ENCODE measurements around the gene STIP1.

The STIP1 gene
- total RNA-seq, result 114 to 128 reads per million in 2 donors

DNA sequence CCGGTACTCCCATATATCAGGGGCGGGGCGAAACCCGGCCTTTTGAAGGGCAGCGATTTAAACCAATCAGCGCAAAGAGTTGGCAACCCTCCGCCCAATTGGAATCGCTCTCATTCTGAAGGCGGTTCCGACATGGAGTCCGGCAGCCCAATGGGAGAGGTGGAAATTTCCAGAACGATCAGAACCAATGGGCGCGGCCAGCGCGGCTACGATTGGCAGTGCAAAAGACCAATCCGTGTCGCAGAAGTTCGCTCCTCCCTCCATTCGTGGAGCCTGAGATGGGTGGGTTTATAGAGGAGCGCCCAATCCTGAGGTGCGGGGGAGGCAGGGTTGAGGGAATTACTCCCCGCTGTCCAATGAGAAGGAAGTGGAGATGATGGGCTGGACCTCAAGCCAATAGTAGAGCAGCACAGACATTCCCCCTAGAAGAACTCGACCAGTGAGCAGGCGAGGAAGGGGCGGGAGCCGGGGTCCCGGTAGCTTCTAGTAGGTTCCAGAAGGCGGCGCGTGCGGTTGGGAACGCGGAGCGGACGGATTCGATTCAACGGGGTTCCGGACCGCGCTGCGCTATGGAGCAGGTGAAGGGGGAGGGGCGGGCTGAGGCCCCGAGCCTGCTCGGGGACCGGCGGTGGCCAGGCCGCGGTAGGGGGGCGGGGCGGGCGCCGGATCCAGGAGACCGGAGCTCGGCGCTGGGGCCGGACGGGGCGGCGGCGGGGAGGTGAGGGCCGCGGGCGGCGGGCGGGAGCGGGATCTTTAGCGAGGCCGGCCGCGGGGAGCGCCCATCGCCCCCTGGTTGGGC lies at the start of gene STIP1:
TSS of gene STIP1 (plus strand) at position 479 of the 799 bp plus-strand sequence. CDS start at position 570, 91 bp downstream.
- DNase-seq, result peak; percentile 91

DNA sequence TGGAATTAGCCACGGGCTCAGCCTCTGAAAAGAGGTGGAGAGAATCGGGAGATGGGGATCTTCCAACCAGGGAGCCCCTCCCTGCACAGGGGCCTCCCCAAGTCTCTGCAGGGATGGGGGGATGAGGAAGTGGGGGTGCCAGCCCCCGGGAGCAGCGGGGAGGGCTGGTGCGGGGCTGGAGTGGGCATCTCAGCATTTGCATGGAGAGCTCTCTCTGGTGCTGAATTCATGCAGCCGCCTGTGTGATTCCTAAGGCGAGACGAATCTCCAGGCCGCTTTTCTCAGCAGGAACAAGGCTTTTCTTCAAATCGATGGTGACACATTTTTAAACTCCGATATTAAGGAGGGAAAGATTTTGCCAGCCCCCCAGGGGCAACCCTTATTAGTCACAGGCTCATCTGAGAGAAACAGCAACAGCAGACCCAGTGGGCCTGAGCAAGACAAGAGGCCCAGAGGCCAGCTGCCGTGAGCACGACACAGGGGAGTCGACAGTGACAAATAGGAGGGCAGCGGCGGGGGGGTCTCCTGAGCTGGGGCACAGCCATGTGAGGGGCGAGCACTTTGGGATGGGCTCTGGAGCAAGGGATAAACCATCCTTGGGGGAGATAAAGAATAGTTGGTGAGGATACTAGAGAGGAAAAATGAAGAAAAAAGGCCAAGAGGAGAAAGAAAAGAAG lies 49.1 kb upstream of the STIP1 start:
- no peak for DNase-seq

DNA sequence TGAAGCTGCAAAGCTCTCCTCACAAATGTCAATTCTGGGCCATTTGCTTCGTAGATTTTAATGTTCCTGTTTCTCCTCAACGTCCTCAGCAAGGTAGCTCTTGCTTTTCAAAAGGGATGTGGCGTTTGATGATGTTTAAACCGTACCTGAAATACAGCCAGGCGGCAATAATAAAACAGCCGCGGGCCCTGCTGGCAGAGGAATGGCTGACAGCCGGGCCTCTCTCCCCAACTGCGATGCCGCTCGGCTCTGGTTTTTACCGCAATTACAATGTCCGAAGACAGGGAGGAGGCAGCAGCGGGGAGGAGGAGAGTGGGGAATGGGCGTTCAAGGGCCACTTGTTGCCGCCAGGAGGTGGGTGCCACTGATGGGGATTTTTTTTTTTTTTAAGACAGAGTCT lies 47.6 kb upstream of the STIP1 start:
- no peak for DNase-seq

DNA sequence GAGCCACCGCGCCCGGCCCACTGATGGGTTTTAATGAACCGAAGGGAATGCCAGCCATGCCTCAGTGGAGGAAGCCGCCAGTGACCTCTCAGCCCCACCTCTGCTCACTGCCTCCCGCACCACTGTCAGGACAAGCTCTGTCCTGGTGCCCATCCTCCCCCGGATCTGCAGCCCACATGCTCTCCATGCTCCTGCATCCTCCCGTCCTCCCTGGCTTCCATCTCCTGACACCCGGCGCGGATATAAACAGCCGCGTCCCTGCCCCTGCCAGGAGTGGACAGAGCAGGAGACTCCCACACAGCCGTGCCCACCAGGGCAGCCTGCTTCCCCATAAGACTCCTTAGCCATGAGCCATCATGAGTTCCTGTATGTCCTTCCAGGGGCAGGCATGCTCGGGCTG lies 46.9 kb upstream of the STIP1 start:
- no peak for DNase-seq

DNA sequence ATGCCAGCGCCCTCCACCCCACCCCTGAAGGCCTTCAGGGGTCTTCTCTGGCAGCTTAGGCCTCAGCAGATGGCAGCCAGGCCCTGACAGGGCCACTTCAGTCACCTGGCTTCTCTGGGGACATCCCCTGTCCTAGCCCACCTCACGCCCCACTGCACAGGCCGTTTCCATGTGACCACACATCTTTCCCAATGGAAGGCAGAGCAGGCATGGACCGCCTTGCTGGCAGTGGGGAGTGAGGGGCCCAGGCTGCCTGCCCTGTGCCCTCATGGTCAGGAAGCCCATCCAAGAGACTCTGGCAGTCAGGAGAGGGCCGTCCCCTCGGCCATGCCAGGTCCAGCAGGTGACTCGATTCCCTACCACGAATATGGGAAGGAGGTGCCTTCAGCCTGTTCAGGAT lies 45.9 kb upstream of the STIP1 start:
- DNase-seq, result no peak

DNA sequence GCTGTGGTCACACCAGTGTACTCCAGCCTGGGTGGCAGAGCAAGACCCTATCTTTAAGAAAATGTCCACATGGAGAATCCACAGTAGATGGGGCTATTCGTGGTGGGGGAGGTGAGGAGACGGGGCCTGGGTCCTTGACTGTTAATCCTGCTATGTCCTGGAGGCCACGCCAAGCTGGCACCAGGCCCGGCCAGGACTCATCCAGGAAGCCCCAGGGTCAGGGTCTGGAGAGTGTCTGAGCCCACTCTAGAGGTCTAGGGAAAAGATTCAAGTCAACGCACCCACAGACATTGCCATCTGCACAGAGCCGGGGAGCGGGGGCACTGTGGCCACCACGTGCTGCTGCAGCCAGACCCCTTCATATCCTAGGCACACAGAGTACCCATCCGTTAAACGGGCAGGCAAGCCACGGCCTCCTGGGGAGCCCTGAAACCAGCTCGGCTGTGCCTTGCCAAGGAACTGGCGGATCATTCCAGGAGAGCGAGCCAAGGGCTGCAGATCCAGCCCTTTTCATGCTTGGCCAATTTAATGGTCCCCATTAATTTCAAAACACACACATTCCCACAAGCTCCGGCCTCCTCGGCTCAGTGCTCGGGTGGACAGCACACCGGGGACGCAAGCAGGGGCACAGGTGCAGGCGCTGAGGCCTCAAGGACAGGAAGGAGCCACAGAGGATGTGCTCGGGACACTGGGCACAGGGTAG lies 44.7 kb upstream of the STIP1 start:
- no peak for DNase-seq

DNA sequence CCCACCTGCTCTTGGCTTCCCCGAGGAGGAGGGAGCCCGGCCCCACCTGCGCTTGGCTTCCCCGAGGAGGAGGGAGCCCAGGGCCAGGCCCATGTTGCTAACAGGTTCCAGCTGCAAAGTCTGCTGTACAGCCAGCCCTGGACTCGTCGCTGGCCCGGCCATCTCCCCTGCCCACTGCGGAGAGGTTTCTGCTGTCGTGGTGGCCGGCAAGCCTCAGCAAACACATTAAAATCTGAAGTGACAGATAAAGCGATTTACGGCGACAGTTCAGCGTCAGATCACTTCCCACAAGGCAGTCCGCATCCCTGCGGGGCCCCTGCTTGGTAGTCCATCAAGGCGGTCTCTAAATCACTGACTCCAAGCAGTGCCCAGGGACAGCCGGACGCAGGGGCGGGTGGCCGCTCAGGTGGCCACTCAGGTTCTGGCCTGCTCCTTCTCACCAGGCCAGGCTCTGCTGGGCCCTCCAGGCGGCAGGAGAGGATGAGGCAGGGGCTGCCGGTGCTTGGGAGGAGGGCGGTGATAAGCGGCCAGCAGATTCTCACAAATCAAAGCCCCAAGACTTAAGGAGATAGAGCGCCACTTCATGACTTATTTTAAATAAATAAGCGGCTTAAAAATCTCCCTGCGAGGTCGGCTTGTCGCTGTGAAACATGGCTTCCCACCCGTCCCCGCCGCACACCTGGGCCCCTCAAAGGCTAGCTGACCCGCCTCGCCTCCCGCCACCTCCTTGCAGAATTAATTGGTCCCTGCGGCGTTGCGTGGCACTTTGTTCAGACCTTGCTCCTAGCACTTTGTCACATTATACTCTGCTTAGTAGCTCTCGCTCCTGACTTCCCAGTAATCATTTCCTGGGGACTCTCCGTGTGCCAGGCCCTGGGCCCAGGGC lies 41.1 kb upstream of the STIP1 start:
- DNase-seq, result no peak

DNA sequence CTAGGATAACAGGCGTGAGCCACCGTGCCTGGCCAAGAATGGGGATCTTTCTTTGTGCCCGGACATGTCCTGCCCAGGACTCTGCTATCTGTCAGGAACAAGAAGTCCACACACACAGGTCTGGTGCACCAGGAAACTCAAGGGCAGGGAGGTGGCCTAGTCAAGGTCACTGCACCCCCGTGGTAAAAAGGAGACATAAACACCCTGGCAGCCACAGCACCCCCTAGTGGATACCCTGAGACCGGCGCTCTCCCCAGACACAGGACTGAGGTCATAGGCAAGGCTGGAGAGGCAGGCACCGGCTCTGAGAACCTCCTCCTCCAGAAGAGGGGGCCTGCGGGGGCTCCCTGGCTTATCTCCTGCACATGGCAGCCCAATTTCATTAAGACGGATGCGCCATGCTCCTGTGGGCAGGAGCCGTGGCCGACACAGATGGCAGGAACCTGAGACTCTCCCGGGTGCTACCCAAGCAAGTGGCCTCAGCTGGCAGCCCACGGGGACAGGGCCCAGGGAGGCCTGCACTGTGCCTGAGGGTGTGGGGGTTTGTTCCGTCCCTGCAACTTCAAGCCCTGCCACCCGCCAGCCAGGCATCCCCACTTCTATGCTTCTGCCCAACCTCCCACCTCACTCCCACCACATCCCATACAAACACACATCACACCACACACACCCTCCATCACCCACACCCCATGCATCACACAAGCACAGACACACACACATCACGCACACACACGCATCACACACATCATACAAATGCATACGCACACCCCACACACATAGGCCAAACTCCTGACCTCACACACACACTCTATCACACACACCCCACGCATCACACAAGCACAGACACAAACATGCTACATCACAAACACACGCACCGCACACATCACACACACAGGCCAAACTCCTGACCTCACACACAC lies 39.7 kb upstream of the STIP1 start:
- no peak for DNase-seq

DNA sequence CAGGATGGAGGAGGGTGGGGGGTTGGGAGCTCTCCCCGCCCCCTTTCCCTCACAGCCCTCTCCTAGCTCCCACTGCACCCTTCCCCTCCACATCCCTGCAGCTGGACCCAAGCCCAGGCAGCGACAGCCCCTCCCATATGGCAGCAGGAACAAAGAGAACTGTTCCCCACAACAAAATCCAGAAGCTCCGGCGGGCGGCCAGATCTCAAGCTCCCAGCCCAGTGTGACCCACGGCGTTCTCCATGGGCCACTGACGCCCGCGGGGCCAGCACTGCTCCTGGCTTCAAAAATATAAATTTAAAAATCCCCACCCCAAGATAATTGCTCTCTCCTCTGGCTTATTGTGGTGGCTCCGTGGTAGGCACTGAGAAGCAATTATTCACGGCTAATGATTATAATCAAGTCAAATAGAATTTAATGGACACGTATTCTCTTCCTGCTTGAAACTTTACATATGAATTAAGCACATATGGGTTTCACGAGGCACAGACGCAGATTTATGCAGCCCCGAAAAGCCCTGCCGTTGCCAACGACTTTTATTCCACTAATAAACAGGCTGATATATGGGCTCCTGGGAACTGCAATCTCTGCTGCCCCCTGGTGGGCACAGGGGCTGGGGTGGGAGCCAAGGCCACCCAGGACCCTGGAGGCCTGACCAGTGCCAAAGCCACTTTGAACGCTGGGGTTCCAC lies 37.6 kb upstream of the STIP1 start:
- peak; percentile 20 for DNase-seq

DNA sequence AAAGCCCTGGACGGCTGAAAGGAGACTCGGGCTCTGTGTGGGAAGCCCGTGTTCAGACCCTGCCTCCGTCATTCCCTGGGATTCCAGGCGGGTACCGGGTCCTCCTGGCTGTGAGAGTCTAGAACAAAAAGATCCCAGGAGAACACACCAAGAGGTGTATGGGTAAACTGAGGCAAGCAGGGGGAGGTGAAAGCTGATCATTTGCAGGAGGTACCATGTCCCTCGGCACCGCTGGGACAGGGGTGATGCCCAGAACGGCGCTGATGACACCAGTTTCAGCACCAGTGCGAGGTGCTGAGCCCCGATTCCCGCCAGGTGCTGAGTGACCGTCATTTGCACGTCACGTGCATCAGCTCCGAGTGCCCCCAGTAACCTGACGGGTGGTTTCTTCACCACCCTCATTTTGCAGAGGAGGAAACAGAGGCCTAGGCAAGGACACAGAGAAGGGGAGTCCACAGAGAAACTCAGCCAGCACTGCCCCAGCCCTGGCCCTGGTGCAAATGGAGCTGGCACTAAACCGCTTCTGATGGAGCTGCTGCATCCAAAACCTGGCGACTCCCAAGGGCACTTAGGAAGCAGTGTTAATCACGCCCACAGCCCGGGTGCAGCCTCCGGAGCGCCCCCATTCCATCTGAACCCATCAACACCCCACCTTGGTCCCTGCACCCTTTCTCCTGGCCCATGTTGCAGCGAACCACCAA lies 36.9 kb upstream of the STIP1 start:
- DNase-seq, result no peak

DNA sequence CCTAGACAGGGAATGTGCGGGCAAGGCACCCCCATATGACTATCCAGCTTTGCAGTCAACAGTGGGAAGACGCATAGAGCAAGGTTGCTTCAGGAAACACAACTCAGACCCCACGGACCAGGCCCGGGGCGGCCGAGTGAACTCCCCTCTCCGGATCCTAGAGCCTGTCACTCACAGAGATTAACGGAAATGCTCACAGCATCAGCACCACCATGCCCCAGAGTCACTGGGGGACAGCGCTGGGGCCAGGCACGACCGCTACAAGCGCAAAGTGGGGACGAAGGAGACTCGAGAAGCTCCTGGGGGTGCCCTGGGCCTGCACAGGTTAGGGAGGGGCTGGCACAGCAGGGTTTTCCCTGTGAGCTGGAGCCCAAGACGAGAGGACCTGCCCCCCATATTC lies 35.9 kb upstream of the STIP1 start:
- no peak for DNase-seq

DNA sequence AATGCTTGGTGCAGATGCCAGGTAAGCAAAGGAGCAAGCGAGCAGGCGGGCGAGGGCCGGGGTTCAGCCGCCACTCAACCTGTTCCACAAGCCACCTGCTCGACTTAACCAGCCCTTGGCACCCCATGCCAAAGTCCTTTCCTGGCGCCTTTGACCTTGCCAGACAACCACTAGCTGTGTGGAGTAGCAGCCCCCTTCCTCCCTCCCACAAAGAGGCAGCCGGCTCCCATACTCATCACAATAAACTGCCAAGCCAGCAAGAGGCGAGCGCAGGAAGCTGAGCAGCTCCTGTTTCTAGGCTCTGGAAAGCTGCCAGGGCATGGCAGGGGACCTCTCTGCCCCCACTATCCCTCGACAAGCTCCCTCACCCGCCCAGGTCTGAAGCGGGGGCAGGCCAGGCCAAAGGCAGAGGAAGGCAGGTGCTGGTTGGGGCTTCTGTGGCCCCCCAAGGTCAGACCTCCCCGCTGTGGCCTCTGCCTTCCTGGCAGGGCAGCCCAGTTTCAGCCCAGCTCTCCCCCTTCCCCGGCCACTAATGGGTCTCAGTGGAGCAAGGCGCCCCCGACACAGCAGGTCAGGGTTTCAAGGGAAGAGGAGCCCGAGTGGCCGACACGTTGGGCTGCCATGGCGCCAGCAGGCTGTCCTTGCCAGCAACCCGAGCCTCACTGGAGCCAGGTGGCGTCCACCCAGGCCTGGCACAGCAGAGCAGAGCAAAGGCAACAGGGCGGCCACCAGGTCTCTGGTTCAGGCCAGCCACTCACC lies 35.3 kb upstream of the STIP1 start:
- DNase-seq, result no peak

DNA sequence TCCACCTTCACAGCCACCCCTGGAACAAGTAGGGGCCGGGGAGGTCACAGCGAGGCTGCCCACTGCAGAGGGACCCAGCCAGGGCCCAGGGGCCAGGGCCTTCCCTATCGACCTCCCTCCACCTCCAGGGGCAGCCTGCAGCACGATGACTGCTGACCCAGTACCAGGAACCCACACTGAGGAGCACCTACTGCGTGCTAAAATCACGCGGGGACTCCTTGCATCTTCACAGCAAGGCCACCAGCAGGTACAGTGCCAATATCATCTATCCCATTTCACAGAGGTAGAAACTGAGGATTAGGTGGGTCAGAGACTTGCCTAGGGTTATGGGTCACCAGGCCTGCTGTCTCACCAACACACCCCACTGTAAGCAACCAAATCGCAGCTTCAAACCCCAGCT lies 34.6 kb upstream of the STIP1 start:
- no peak for DNase-seq

DNA sequence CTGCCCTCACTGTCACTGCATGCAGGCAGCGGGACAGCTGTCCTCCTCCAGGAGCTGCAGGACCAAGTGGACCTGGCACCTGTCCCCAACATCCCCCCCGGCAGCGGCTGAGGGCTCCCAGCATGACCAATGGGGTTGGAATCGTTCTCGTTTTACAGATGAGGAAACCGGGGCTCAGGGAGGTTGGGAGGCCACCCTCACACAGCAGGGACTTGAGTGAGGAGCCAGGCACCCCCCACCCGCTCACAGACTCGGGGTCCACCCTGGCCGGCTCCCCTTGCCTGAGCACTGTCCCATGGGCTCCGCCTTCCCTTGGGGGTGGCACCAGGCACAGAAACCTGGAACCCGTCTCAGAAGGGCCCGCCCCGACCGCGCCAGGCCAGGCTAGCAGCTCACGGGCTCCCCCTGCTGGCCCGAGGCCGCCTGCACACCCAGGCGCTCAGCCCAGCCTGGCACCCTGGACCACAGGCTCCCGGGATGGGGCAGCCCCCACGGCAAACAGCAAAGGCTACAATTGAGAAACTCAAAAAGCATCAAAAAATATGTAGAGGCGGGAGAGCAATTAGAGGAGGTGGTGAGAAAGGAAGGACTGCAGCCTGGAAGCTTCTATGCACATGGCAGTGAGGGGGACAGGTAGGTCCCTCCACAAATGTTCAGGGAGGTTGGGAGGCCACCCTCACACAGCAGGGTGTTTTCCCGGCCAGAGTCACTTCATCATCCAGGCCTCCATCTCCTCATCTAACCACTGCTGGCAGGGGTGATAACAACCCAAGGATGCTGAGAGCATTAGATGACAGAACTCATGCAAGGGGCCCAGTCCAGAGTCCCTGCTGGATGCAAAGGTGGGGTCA lies 32.9 kb upstream of the STIP1 start:
- peak; percentile 48 for DNase-seq

DNA sequence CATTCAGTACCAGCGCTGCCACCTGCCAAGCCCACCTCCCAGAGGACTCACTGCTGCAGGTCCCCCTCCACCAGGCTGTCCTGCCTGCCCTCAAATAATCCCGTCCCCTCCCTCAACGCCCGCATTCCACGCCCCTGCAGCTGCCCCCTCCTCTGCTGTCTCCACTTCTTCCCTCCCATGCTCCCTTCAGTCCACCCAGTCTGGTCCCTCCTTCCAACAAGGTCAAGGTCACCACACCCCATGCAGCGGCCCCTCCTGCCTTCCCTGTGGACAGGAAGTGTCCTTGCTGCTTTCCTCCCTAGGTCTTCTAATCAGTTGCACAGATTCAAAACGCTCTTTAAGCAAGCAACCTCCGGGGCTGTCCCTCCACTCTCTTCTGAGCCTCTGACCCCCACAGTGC lies 32.2 kb upstream of the STIP1 start:
- DNase-seq, result no peak

DNA sequence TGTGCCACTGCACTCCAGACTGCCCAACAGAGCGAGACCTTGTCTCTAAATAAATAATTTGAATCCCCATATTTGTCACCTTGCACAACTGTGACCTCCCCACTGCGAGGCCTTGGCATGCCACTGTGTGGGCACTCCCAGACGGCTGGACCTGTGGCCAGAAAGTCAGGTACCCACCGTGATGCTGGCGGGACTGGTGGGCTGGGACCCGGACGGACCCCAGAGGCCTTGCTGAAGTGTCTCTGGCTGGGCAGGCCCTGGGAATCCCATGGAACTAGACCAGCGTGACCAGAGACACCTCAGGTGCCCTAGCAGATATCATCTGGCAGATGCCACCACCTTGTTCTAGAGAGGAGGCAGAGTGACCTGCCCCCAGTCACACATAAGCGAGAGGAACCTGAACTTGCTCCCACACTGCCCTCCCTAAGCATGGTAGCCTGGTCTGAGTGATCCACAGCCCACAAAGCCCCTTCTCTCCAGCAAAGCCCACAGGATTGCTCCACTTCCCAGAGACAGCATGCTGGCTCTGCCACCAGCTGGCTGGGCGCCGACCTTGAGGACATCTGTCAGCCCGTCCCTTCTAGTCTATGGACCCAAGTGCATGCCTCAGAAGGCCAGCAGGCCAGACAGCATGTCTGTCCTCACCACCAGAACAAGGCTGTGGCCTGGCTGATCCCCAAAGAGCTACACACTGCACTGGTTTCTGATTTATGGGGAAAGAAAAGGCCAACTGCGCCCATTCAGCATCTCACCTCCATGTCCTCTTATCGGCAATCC lies 29.5 kb upstream of the STIP1 start:
- DNase-seq, result no peak

DNA sequence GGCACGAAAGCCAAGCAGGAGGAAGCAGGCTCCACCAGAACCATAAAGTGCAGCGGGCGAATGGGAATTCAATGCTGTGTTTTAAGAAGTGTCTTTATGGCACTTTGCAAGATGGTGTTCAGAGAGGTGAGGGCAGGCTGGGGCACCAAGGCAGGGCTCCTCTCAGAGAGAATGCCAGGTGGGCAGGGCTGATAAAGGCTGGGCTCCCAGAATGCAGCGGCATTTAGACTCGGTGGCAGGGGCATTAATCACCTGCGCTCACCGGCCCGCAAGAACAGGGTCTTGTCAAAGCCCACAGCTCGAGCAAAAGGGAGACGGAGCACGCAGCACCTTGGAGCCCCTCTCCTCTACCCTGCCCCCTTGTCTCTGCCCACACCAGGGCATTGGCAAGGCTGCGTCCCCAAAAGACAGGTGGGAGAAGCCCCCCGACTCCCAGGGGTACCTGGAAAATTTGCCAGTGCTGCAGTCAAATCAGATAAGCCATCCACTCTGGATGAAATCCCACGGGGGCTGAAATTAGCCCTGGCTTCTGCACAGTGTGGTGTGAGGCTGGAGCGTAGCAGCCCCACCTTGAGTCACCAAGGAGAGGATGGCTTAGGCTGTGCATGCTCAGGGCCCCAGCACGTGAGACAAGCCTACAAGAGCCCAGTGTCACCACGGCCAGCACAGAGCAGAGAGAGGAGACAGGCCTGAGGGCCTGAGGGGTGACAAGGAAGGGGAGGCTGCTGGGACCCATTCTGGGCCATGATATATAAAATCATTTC lies 28.2 kb upstream of the STIP1 start:
- DNase-seq, result no peak
